Urinary bladder (tissue), 4 donors: ENCODE data around the gene BCR. TPM values are rescaled to one million over a fixed set of nuclear protein-coding genes. Genes with fewer than 3 reads are reported as not detected.
"Not testable (repeated sequence)": the region's sequence is repeated elsewhere in the genome, so short reads cannot be mapped to it uniquely, and the experiment has no call there.

Experiments
- DNase-seq: peaks from one replicate; pipeline ENCODE4 v3.0.0-alpha.2; 2015; ENCODE audit errors: extremely low spot score
- H3K27ac ChIP-seq: one replicate; pipeline ENCODE4 v1.5.1; 2013; ENCODE audit warnings: low read depth, mild to moderate bottlenecking, moderate library complexity
- H3K36me3 ChIP-seq: one replicate; pipeline ENCODE4 v1.6.1; 2013; ENCODE audit warnings: mild to moderate bottlenecking, moderate library complexity; ENCODE audit not compliant: insufficient read depth
- H3K4me1 ChIP-seq: one replicate; pipeline ENCODE4 v1.6.1; 2013; ENCODE audit warnings: mild to moderate bottlenecking, moderate library complexity; ENCODE audit not compliant: insufficient read depth
- H3K4me3 ChIP-seq: one replicate; pipeline ENCODE4 v1.5.1; 2013; ENCODE audit warnings: low read depth, low read length
- WGBS: extraction: QIAGEN DNeasy Blood & Tissue Kit; methylation state at CpG from one replicate; pipeline ENCODE4 v1.1.7; 2013; 5-methylcytosine and 5-hydroxymethylcytosine counted together
- polyA plus RNA-seq: library from polyadenylated mRNA; stranded (reverse); fragments of 200-250 nt; gene quantifications from one replicate; pipeline ENCODE4 v1.2.3, GENCODE V29; 2013
- total RNA-seq: library from RNA; depleted of rRNA; stranded (reverse); fragments of >200 nt; gene quantifications from one replicate; pipeline ENCODE4 v1.2.3, GENCODE V29; 2014
- donor health status: healthy with polysubstance abuse.
- donor health status: healthy.

The BCR gene
- total RNA-seq, result 14.1 TPM
- polyA plus RNA-seq, result 35.0 TPM

- no peak within 1 kb of the TSS for H3K27ac ChIP-seq
- no peaks in the 10 kb centered on the region for H3K36me3 ChIP-seq
- DNase-seq, result no peak
- under 1% methylated on average over 83 of the region's 88 CpGs for whole genome bisulfite sequencing
- H3K4me1 ChIP-seq, result peaks cover 1% of the 10 kb centered on the region
- H3K4me3 ChIP-seq, result peak within 1 kb of the TSS; percentile 87
These were observed at the start of gene BCR for GRCh38 chr22:23180301-23180892. Gene BCR (plus strand): TSS chr22:23180509. CDS start chr22:23180961, 452 bp downstream.

GRCh38 chr22:23130697-23131096 lies 49.6 kb upstream of the BCR start:
- DNase-seq, result no peak
- WGBS, result 57% methylated on average over 3 of the region's 3 CpGs
- Histone ChIP-seq H3K36me3 (no peaks in the 10 kb centered on the region), H3K27ac (no peak overlapping the region), H3K4me1 (no peaks in the 10 kb centered on the region), H3K4me3 (no peak overlapping the region)

GRCh38 chr22:23131931-23132330 lies 48.4 kb upstream of the BCR start:
- no peaks in the 10 kb centered on the region for H3K36me3 ChIP-seq
- DNase-seq, result no peak
- no peak overlapping the region for H3K27ac ChIP-seq
- H3K4me3 ChIP-seq, result no peak overlapping the region
- 84% methylated on average over 6 of the region's 6 CpGs for WGBS
- H3K4me1 ChIP-seq, result no peaks in the 10 kb centered on the region

GRCh38 chr22:23132376-23133091 lies 47.8 kb upstream of the BCR start:
- Histone ChIP-seq H3K27ac (no peak overlapping the region), H3K4me1 (no peaks in the 10 kb centered on the region), H3K4me3 (no peak overlapping the region), H3K36me3 (no peaks in the 10 kb centered on the region)
- 87% methylated on average over 10 of the region's 10 CpGs for WGBS
- no peak for DNase-seq

- Histone ChIP-seq H3K4me3 (no peak overlapping the region), H3K27ac (no peak overlapping the region)
- WGBS, result 94% methylated on average over 10 of the region's 10 CpGs
These were observed 46.4 kb upstream of the BCR start for GRCh38 chr22:23133922-23134321.

GRCh38 chr22:23136991-23137390 lies 43.3 kb upstream of the BCR start:
- H3K27ac ChIP-seq, H3K4me1 ChIP-seq, H3K36me3 ChIP-seq, DNase-seq, H3K4me3 ChIP-seq: not testable (repeated sequence)
- WGBS, result 83% methylated on average over 4 of the region's 4 CpGs

More at GRCh38 chr22:23133922-23134321, 46.4 kb upstream of the BCR start:
- Histone ChIP-seq H3K36me3 (no peaks in the 10 kb centered on the region), H3K4me1 (no peaks in the 10 kb centered on the region)
- no peak for DNase-seq

- WGBS, result 60% methylated on average over 3 of the region's 3 CpGs
- Histone ChIP-seq H3K4me3 (no peak overlapping the region), H3K27ac (no peak overlapping the region), H3K4me1 (no peaks in the 10 kb centered on the region), H3K36me3 (no peaks in the 10 kb centered on the region)
- no peak for DNase-seq
These were observed 42.8 kb upstream of the BCR start for GRCh38 chr22:23137468-23137867.

- Histone ChIP-seq H3K4me1 (no peaks in the 10 kb centered on the region), H3K36me3 (no peaks in the 10 kb centered on the region), H3K27ac (no peak overlapping the region), H3K4me3 (no peak overlapping the region)
- 74% methylated on average over 5 of the region's 5 CpGs for WGBS
- no peak for DNase-seq
These were observed 42.3 kb upstream of the BCR start for GRCh38 chr22:23137905-23138561.

GRCh38 chr22:23138584-23139435 lies 41.5 kb upstream of the BCR start:
- Histone ChIP-seq H3K36me3 (no peaks in the 10 kb centered on the region), H3K4me1 (no peaks in the 10 kb centered on the region), H3K4me3 (no peak overlapping the region), H3K27ac (peak overlapping the region; percentile 42)
- no peak for DNase-seq
- WGBS, result 93% methylated on average over 12 of the region's 12 CpGs

- no peaks in the 10 kb centered on the region for H3K4me1 ChIP-seq
- no peak for DNase-seq
- no peaks in the 10 kb centered on the region for H3K36me3 ChIP-seq
- H3K27ac ChIP-seq, result no peak overlapping the region
- H3K4me3 ChIP-seq, result no peak overlapping the region
These were observed 39.9 kb upstream of the BCR start for GRCh38 chr22:23140385-23140784.

- DNase-seq, result no peak
- WGBS, result 80% methylated on average over 9 of the region's 9 CpGs
- Histone ChIP-seq H3K27ac (no peak overlapping the region), H3K4me1 (no peaks in the 10 kb centered on the region), H3K36me3 (no peaks in the 10 kb centered on the region), H3K4me3 (no peak overlapping the region)
These were observed 37.7 kb upstream of the BCR start for GRCh38 chr22:23142546-23143105.

GRCh38 chr22:23143119-23143518 lies 37.2 kb upstream of the BCR start:
- Histone ChIP-seq H3K4me3 (no peak overlapping the region), H3K36me3 (no peaks in the 10 kb centered on the region), H3K4me1 (no peaks in the 10 kb centered on the region), H3K27ac (no peak overlapping the region)
- 92% methylated on average over 1 of the region's 1 CpG for WGBS
- no peak for DNase-seq

GRCh38 chr22:23144432-23144831 lies 35.9 kb upstream of the BCR start:
- 95% methylated on average over 4 of the region's 4 CpGs for WGBS
- H3K4me3 ChIP-seq, result no peak overlapping the region
- no peaks in the 10 kb centered on the region for H3K36me3 ChIP-seq
- H3K27ac ChIP-seq, result no peak overlapping the region
- no peaks in the 10 kb centered on the region for H3K4me1 ChIP-seq
- no peak for DNase-seq
